Left ventricle myocardium inferior (tissue), 1 donor: ENCODE data around the gene XRCC4. TPM values are rescaled to one million over a fixed set of nuclear protein-coding genes. Genes with fewer than 3 reads are reported as not detected.

Source experiments
- DNase-seq: peaks from one replicate; pipeline ENCODE4 v3.0.0-alpha.2; 2020
- H3K27ac ChIP-seq: fragments of 200-600 bp; replicated peaks from 2 replicates; pipeline ENCODE4 v1.8.0; 2021
- H3K27me3 ChIP-seq: fragments of 200-600 bp; 2 replicates; pipeline ENCODE4 v1.8.0; 2021; ENCODE audit warnings: low read depth
- H3K36me3 ChIP-seq: fragments of 200-600 bp; 2 replicates; pipeline ENCODE4 v1.8.0; 2021
- H3K4me1 ChIP-seq: fragments of 200-600 bp; 2 replicates; pipeline ENCODE4 v1.8.0; 2021
- H3K4me3 ChIP-seq: fragments of 200-600 bp; 2 replicates; pipeline ENCODE4 v1.8.0; 2021; ENCODE audit warnings: mild to moderate bottlenecking, moderate library complexity
- H3K9me3 ChIP-seq: fragments of 200-600 bp; replicated peaks from 2 replicates; pipeline ENCODE4 v1.8.0; 2021
- intact Hi-C: fragments of 100-400 bp; cut with micrococcal nuclease; formaldehyde crosslinking; loops from one replicate; pipeline ENCODE4 v1.11.0; 2022
- total RNA-seq: library from RNA; stranded (reverse); fragmentation: NEBNext Ultra II Directional; extraction: Animal tissue kit (Norgen Biotek cat#: 25700); gene quantifications from one replicate; pipeline ENCODE4 v1.2.1, GENCODE V29; 2021
- TF ChIP-seq, protein P1 (sequence below): fragments of 200-600 bp; IDR thresholded peaks from 2 replicates; pipeline ENCODE4 v1.8.0; 2021; ENCODE audit warnings: antibody characterized with exemption, mild to moderate bottlenecking, borderline replicate concordance
- donor health status: DM: no; HTN: yes; CAD: no; lungs with severe emphysema.

Gene XRCC4
- total RNA-seq, 1 donor from 2014 or later = 5.2 TPM

GRCh38 chr5:83265318-83265717, 188.0 kb downstream of the XRCC4 start:
- intact Hi-C loops = no loop called here
- TF ChIP-seq, protein P1, sequence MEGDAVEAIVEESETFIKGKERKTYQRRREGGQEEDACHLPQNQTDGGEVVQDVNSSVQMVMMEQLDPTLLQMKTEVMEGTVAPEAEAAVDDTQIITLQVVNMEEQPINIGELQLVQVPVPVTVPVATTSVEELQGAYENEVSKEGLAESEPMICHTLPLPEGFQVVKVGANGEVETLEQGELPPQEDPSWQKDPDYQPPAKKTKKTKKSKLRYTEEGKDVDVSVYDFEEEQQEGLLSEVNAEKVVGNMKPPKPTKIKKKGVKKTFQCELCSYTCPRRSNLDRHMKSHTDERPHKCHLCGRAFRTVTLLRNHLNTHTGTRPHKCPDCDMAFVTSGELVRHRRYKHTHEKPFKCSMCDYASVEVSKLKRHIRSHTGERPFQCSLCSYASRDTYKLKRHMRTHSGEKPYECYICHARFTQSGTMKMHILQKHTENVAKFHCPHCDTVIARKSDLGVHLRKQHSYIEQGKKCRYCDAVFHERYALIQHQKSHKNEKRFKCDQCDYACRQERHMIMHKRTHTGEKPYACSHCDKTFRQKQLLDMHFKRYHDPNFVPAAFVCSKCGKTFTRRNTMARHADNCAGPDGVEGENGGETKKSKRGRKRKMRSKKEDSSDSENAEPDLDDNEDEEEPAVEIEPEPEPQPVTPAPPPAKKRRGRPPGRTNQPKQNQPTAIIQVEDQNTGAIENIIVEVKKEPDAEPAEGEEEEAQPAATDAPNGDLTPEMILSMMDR = no peak
- Histone ChIP-seq H3K36me3 (no peaks in the 10 kb centered on the region), H3K27me3 (no peaks in the 10 kb centered on the region), H3K9me3 (no peaks in the 10 kb centered on the region), H3K4me1 (no peaks in the 10 kb centered on the region), H3K4me3 (no peak overlapping the region), H3K27ac (no peak overlapping the region)
- no peak for DNase-seq

DNA sequence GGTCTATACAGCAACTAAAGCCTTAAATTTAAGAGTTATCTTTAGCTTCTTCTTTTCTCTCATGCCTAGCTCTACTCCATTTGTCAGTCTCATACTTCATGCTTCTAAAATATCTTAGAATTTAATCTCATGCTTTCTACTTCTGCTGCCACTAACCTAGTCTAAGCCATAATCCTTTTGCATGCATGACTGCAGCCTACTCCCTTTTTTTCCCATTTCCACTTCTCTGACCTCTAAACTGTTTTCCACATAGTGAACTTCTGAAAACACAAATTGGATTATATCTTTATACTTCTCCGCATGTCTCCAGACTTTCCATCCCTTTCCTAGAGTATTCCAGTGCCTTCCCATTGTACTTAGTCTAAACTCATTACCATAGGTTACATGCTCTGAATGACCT, 193.0 kb downstream of the XRCC4 start:
- TF ChIP-seq, protein P1 = no peak
- no peaks in the 10 kb centered on the region for H3K36me3 ChIP-seq
- H3K4me1 ChIP-seq = no peaks in the 10 kb centered on the region
- no peaks in the 10 kb centered on the region for H3K27me3 ChIP-seq
- no peak overlapping the region for H3K4me3 ChIP-seq
- no peak for DNase-seq
- intact Hi-C loops = no loop called here
- H3K9me3 ChIP-seq = peaks cover 9% of the 10 kb centered on the region
- no peak overlapping the region for H3K27ac ChIP-seq

DNA sequence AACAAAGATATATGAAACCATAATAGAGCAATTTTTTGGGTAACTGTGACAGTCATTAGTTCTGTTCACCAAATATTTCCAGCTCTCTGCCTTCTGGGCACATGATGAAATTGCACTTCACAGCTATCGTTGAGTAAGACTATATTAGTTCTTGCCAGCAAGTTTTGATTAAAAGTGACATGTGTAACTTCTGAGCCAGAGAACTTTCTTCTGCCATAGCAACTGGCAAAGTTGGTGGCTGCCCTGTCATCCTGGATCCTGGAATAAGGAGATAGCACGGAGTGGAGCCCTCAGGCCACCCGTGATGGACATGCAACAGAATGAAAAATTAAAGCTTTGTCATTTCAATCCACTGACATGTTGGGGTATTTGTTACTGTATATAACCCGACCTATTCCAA, 199.8 kb downstream of the XRCC4 start:
- Histone ChIP-seq H3K27me3 (no peaks in the 10 kb centered on the region), H3K36me3 (no peaks in the 10 kb centered on the region), H3K27ac (peak overlapping the region; percentile 5), H3K9me3 (peaks cover 9% of the 10 kb centered on the region), H3K4me1 (no peaks in the 10 kb centered on the region), H3K4me3 (no peak overlapping the region)
- intact Hi-C loops = no loop called here
- TF ChIP-seq, protein P1 = no peak
- DNase-seq = peak; percentile 29

DNA sequence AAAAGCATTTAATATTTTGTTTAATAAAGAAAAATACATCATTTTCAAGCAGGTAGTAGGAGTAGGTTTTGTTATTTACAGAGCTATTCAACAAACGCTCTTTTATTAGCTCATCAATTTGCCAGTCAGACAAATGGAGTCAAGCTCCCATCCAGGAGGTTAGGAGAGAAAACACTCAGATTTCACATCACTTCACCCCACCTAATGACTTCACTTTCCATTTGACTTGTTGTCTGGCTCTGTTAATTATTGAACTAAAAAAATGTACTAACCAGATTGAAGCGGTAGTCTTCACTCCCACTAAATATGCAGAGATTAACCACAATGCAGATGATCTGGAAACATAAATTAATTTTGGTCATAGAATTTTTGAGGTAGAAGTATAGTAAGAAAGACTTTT, 200.6 kb downstream of the XRCC4 start:
- H3K4me3 ChIP-seq = no peak overlapping the region
- H3K9me3 ChIP-seq = peaks cover 9% of the 10 kb centered on the region
- no peaks in the 10 kb centered on the region for H3K4me1 ChIP-seq
- DNase-seq = no peak
- H3K27me3 ChIP-seq = no peaks in the 10 kb centered on the region
- H3K27ac ChIP-seq = no peak overlapping the region
- H3K36me3 ChIP-seq = no peaks in the 10 kb centered on the region
- TF ChIP-seq, protein P1 = no peak
- intact Hi-C loops = no loop called here

- DNase-seq = no peak
- Histone ChIP-seq H3K27me3 (no peaks in the 10 kb centered on the region), H3K27ac (no peak overlapping the region), H3K9me3 (no peaks in the 10 kb centered on the region), H3K4me1 (no peaks in the 10 kb centered on the region), H3K36me3 (no peaks in the 10 kb centered on the region), H3K4me3 (no peak overlapping the region)
- TF ChIP-seq, protein P1 = no peak
- intact Hi-C loops = no loop called here
Measured at GRCh38 chr5:83281176-83281575, 203.8 kb downstream of the XRCC4 start.

DNA sequence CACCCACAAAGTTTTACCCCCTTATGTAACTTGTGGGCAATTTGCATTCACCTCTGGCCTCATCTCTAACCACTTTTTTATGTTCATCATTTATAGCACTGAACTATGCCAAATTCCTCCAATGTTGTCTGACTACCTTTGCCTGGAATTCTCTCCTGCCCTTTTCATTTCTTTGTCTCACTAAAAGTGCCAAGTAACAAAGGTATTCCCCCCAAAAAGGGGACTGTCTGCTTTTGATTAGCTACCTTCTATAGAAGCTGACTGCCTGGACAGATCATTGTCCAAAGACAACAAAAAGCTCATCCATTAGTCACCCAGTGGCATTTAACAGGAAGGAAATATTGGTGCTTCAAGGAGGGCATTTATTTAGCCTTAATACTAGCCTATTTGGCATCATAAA, 204.3 kb downstream of the XRCC4 start:
- H3K27ac ChIP-seq = no peak overlapping the region
- TF ChIP-seq, protein P1 = no peak
- intact Hi-C loops = no loop called here
- H3K4me3 ChIP-seq = no peak overlapping the region
- DNase-seq = no peak
- H3K27me3 ChIP-seq = no peaks in the 10 kb centered on the region
- no peaks in the 10 kb centered on the region for H3K9me3 ChIP-seq
- H3K4me1 ChIP-seq = no peaks in the 10 kb centered on the region
- no peaks in the 10 kb centered on the region for H3K36me3 ChIP-seq
